Activated CD4-positive, CD25-positive, alpha-beta regulatory T cell treated with anti-CD3 and anti-CD28 coated beads, Interleukin-2, amount 50 U/mL, for 24 hours (primary cell): ENCODE measurements around the gene KRTAP3-1.
"Not testable (repeated sequence)": the region's sequence is repeated elsewhere in the genome, so short reads cannot be mapped to it uniquely, and the experiment has no call there.

ENCODE experiments used
- ATAC-seq, 2 donors: fragments of 150-1000 bp; cut with Tn5 transposase; one replicate each; pipeline ENCODE4 v1.10.0; 2021; ENCODE audit warnings: mild to moderate bottlenecking in 1 of 2, moderate library complexity in 1 of 2

Gene KRTAP3-1

GRCh38 chr17:41013606-41014005, 4.7 kb upstream of the KRTAP3-1 start:
- ATAC-seq = no peak

- ATAC-seq = no peak
Observed at GRCh38 chr17:41013181-41013580, 4.3 kb upstream of the KRTAP3-1 start.

- ATAC-seq = no peak
Observed at GRCh38 chr17:41012326-41013120, 3.6 kb upstream of the KRTAP3-1 start.

GRCh38 chr17:41010441-41010840, 1.5 kb upstream of the KRTAP3-1 start:
- ATAC-seq = no peak

- no peak for ATAC-seq
Observed at GRCh38 chr17:41009936-41010335, 1.0 kb upstream of the KRTAP3-1 start.

- ATAC-seq = no peak
Observed at GRCh38 chr17:41009301-41009760, 403 bp upstream of the KRTAP3-1 start.

- no peak for ATAC-seq
Observed at GRCh38 chr17:41004397-41004796, 4.5 kb downstream of the KRTAP3-1 start.

- ATAC-seq = no peak
Observed at GRCh38 chr17:41003926-41004325, 5.0 kb downstream of the KRTAP3-1 start.

GRCh38 chr17:41002814-41003213, 6.1 kb downstream of the KRTAP3-1 start:
- ATAC-seq = no peak

GRCh38 chr17:41001795-41002194, 7.1 kb downstream of the KRTAP3-1 start:
- ATAC-seq = no peak

- ATAC-seq = not testable (repeated sequence)
Observed at GRCh38 chr17:40999563-40999962, 9.4 kb downstream of the KRTAP3-1 start, which contains the start of gene KRTAP3-2. Gene KRTAP3-2 (minus strand): TSS chr17:40999906. CDS start chr17:40999853, 53 bp downstream.

- ATAC-seq = no peak
Observed at GRCh38 chr17:40997361-40997760, 11.6 kb downstream of the KRTAP3-1 start.

GRCh38 chr17:40996829-40997228, 12.1 kb downstream of the KRTAP3-1 start:
- no peak for ATAC-seq

- no peak for ATAC-seq
Observed at GRCh38 chr17:40995116-40995515, 13.8 kb downstream of the KRTAP3-1 start.

GRCh38 chr17:40993839-40994238, 15.1 kb downstream of the KRTAP3-1 start, which contains the start of gene KRTAP3-3:
Gene KRTAP3-3 (minus strand): TSS chr17:40994164. CDS start chr17:40994097, 67 bp downstream.
- no peak for ATAC-seq

GRCh38 chr17:40993084-40993483, 15.8 kb downstream of the KRTAP3-1 start:
- ATAC-seq = no peak

- no peak for ATAC-seq
Observed at GRCh38 chr17:40992666-40993065, 16.3 kb downstream of the KRTAP3-1 start.

- ATAC-seq = no peak
Observed at GRCh38 chr17:40986920-40987319, 22.0 kb downstream of the KRTAP3-1 start.

GRCh38 chr17:40984226-40984625, 24.7 kb downstream of the KRTAP3-1 start, which contains the start of gene KRT40:
Gene KRT40 (minus strand): TSS chr17:40984326. CDS start chr17:40984273, 53 bp downstream.
- ATAC-seq = no peak

GRCh38 chr17:40981115-40981514, 27.8 kb downstream of the KRTAP3-1 start:
- no peak for ATAC-seq

- no peak for ATAC-seq
Observed at GRCh38 chr17:40980596-40980995, 28.3 kb downstream of the KRTAP3-1 start.

GRCh38 chr17:40980117-40980516, 28.8 kb downstream of the KRTAP3-1 start:
- ATAC-seq = no peak

GRCh38 chr17:40978575-40979151, 30.3 kb downstream of the KRTAP3-1 start:
- ATAC-seq = no peak

GRCh38 chr17:40975516-40975915, 33.4 kb downstream of the KRTAP3-1 start:
- ATAC-seq = no peak
